ENCODE measurements around the gene ERO1B.

DNA sequence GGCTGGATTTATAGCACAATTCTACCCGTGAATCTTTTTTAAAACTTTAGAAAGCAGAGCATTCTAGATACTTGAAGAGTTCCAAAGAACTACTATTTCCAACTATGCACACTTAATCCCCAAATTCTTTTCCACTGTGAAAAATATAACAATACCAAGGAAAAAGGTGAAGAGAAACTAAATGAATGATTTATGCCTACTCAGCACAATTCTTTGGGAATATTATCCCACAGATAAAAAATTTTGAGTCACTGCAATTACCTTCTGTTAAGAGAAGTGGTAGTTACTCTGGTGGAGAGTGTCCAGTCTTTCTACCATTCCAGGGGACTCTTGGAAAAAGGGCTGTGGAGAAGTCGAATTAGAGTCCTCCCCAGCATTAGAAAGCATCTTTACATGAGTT, 39.2 kb downstream of the ERO1B start:
- TF ChIP-seq, protein P1, sequence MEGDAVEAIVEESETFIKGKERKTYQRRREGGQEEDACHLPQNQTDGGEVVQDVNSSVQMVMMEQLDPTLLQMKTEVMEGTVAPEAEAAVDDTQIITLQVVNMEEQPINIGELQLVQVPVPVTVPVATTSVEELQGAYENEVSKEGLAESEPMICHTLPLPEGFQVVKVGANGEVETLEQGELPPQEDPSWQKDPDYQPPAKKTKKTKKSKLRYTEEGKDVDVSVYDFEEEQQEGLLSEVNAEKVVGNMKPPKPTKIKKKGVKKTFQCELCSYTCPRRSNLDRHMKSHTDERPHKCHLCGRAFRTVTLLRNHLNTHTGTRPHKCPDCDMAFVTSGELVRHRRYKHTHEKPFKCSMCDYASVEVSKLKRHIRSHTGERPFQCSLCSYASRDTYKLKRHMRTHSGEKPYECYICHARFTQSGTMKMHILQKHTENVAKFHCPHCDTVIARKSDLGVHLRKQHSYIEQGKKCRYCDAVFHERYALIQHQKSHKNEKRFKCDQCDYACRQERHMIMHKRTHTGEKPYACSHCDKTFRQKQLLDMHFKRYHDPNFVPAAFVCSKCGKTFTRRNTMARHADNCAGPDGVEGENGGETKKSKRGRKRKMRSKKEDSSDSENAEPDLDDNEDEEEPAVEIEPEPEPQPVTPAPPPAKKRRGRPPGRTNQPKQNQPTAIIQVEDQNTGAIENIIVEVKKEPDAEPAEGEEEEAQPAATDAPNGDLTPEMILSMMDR (IDR thresholded peaks at IDR 0.05; ENCODE audit: low read depth, low read length) = no peak
- no peak for TF ChIP-seq POLR2A (IDR thresholded peaks at IDR 0.05; ENCODE audit: extremely low read depth, insufficient read length)
